ENCODE data around the gene ADAMTS4. TPM values are rescaled to one million over a fixed set of nuclear protein-coding genes. Genes with fewer than 3 reads are reported as not detected.

The ADAMTS4 gene
- total and polyA plus RNA-seq, 2 donors (not counting 1 experiment from before 2014, with no cell fraction given), result 1.0 to 1.3 TPM

DNA sequence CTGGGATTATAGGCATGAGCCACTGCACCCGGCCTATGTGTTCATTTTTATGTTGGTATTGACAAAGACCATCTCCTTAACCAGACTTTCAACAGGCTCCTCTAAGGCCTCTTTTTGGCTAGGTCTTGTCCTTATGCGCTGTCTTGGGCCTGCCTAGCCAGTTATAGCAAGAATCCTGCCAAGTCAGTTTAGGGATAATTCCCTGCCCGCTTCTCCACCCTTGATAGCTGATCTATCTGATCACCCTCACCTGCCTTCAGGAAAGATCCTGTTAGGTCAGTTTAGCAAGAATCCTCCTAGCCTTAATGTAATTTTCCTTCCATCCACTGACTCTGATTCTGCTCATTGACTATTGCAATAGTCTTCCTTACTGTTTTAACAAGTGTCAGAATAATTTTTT, 19.2 kb downstream of the ADAMTS4 start:
- Histone ChIP-seq H3K27me3 (ENCODE audit: control insufficient read depth, insufficient read depth, low read length) (no peaks in the 10 kb centered on the region), H3K79me2 (ENCODE audit: control insufficient read depth, insufficient read depth, low read length) (peaks cover 6% of the 10 kb centered on the region), H3K4me3 (replicated peaks in 1 of 4; ENCODE audit: control extremely low read depth in 1 of 4, insufficient read depth in 1 of 4, low read depth in 3 of 4, low read length in 4 of 4) (no peak overlapping the region), H4K20me1 (ENCODE audit: control insufficient read depth, extremely low read depth, insufficient read depth, low read length) (no peaks in the 10 kb centered on the region), H3K9me3 (ENCODE audit: control insufficient read depth, insufficient read depth, low read depth, low read length) (no peaks in the 10 kb centered on the region), H3K36me3 (ENCODE audit: control insufficient read depth, insufficient read depth, low read length) (peaks cover 1% of the 10 kb centered on the region), H3K4me1 (ENCODE audit: control insufficient read depth, extremely low read depth, insufficient read depth, low read length) (no peaks in the 10 kb centered on the region), H3K4me2 (ENCODE audit: extremely low read depth, insufficient read depth, low read length) (no peak overlapping the region), H2AFZ (ENCODE audit: low read length) (no peak overlapping the region), H3K27ac (ENCODE audit: insufficient read depth, low read length) (no peak overlapping the region), H3K9ac (ENCODE audit: insufficient read depth, low read length) (no peak overlapping the region)
- DNase-seq (ENCODE audit: low read depth in 2 of 2), result no peak
- TF ChIP-seq EZH2 (IDR thresholded peaks at IDR 0.05; ENCODE audit: low read length, missing control alignments) (no peak), CTCF (conservative IDR thresholded peaks at IDR 0.05 in 1 of 2, IDR thresholded peaks at IDR 0.05 in 1 of 2; ENCODE audit: low read depth in 1 of 2, low read length in 2 of 2) (no peak)

DNA sequence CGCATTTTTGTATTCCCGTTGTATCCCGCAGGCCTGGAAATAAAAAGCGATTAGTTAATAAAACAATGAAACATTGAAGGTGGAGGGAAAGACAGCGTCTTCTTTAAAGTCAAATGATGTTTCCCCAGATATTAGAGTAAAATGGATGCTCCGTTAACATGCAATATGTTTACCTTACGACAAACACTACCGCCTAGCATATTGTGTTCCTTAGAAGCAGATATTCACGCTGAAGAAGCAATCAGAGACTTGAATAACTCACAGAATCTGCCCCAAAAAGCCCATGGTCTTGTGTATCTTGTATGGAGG, 21.0 kb downstream of the ADAMTS4 start:
- Histone ChIP-seq H2AFZ (ENCODE audit: low read length) (no peak overlapping the region), H3K27ac (ENCODE audit: insufficient read depth, low read length) (peak overlapping the region; percentile 86), H3K9ac (ENCODE audit: insufficient read depth, low read length) (no peak overlapping the region), H4K20me1 (ENCODE audit: control insufficient read depth, extremely low read depth, insufficient read depth, low read length) (no peaks in the 10 kb centered on the region), H3K27me3 (ENCODE audit: control insufficient read depth, insufficient read depth, low read length) (no peaks in the 10 kb centered on the region), H3K4me1 (ENCODE audit: control insufficient read depth, extremely low read depth, insufficient read depth, low read length) (peaks cover 8% of the 10 kb centered on the region), H3K79me2 (ENCODE audit: control insufficient read depth, insufficient read depth, low read length) (peaks cover 6% of the 10 kb centered on the region), H3K9me3 (ENCODE audit: control insufficient read depth, insufficient read depth, low read depth, low read length) (no peaks in the 10 kb centered on the region), H3K4me2 (ENCODE audit: extremely low read depth, insufficient read depth, low read length) (peak overlapping the region; percentile 64), H3K36me3 (ENCODE audit: control insufficient read depth, insufficient read depth, low read length) (peaks cover 4% of the 10 kb centered on the region), H3K4me3 (replicated peaks in 1 of 4; ENCODE audit: control extremely low read depth in 1 of 4, insufficient read depth in 1 of 4, low read depth in 3 of 4, low read length in 4 of 4) (peak overlapping the region in 2 of 4 experiments; percentile 48 to 91)
- TF ChIP-seq CTCF (conservative IDR thresholded peaks at IDR 0.05 in 1 of 2, IDR thresholded peaks at IDR 0.05 in 1 of 2; ENCODE audit: low read depth in 1 of 2, low read length in 2 of 2) (no peak), EZH2 (IDR thresholded peaks at IDR 0.05; ENCODE audit: low read length, missing control alignments) (no peak)
- DNase-seq (ENCODE audit: low read depth in 2 of 2), result no peak

DNA sequence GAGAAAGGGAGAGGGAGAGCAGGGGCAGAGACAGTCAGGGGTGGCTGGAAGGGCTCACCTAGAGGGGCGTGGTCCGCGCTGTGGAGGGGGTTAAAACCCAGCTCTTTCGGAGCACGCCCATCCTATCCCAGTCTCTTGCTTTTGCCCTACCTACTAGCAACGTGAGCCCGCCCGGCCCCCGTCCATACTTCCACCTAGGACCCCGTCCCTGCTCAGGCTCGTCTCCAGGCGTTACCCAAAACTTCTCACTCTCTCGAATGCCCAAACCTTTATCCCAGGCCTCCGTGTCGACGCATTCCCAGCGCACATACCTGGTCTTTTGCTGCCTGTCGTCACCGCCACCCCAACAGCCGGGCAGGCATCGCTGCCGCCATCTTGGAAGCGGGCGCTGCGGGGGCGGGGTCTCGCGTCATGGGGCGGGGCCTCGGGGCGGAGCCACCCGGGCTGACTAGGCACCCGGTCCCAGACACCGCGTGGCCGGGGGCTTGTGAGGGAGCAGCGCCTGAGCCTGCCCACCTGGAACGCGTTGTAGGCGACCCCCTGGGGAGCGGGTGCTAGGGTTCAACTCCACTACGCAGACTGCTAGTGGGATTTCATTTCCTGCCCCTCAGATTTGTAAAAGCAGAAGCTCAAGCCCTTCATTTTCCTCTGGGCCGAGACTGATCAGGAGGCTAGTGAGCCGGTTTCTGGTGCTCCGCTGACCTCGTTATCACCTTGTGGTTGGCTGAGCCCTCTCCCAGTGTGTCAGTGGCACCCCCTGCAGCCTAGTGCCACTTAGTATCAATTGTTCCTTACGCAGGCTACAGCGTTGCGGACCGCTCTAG, 21.5 kb downstream of the ADAMTS4 start, which contains the start of gene B4GALT3:
Gene B4GALT3 (minus strand): TSS at position 396 of the 824 bp plus-strand sequence. CDS start 1,447 bp downstream, outside the sequence.
- DNase-seq (ENCODE audit: low read depth in 2 of 2), result peak; percentile 70
- peaks cover 11% of the 10 kb centered on the region for H3K4me1 ChIP-seq (ENCODE audit: control insufficient read depth, extremely low read depth, insufficient read depth, low read length)
- H3K36me3 ChIP-seq (ENCODE audit: control insufficient read depth, insufficient read depth, low read length), result peaks cover 4% of the 10 kb centered on the region
- H2AFZ ChIP-seq (ENCODE audit: low read length), result peak within 1 kb of the TSS; percentile 97
- H3K4me2 ChIP-seq (ENCODE audit: extremely low read depth, insufficient read depth, low read length), result peak within 1 kb of the TSS; percentile 96
- H3K79me2 ChIP-seq (ENCODE audit: control insufficient read depth, insufficient read depth, low read length), result peaks cover 6% of the 10 kb centered on the region
- no peaks in the 10 kb centered on the region for H3K27me3 ChIP-seq (ENCODE audit: control insufficient read depth, insufficient read depth, low read length)
- no peaks in the 10 kb centered on the region for H3K9me3 ChIP-seq (ENCODE audit: control insufficient read depth, insufficient read depth, low read depth, low read length)
- peak within 1 kb of the TSS; percentile 86 for H3K27ac ChIP-seq (ENCODE audit: insufficient read depth, low read length)
- H3K9ac ChIP-seq (ENCODE audit: insufficient read depth, low read length), result peak within 1 kb of the TSS; percentile 85
- peak within 1 kb of the TSS; percentile 86 to 91 (median 90) for H3K4me3 ChIP-seq (replicated peaks in 1 of 4; ENCODE audit: control extremely low read depth in 1 of 4, insufficient read depth in 1 of 4, low read depth in 3 of 4, low read length in 4 of 4)
- no peaks in the 10 kb centered on the region for H4K20me1 ChIP-seq (ENCODE audit: control insufficient read depth, extremely low read depth, insufficient read depth, low read length)
- TF ChIP-seq CTCF (conservative IDR thresholded peaks at IDR 0.05 in 1 of 2, IDR thresholded peaks at IDR 0.05 in 1 of 2; ENCODE audit: low read depth in 1 of 2, low read length in 2 of 2) (no peak), EZH2 (IDR thresholded peaks at IDR 0.05; ENCODE audit: low read length, missing control alignments) (no peak)

Measured in fibroblast of lung (primary cell).